Smooth muscle cell of the brain vasculature (primary cell): ENCODE measurements around the gene BCL2L11.

Experiments
- DNase-seq: peaks from one replicate; pipeline ENCODE4 v3.0.0-alpha.2; 2012; ENCODE audit warnings: low read depth, low spot score

The BCL2L11 gene

DNA sequence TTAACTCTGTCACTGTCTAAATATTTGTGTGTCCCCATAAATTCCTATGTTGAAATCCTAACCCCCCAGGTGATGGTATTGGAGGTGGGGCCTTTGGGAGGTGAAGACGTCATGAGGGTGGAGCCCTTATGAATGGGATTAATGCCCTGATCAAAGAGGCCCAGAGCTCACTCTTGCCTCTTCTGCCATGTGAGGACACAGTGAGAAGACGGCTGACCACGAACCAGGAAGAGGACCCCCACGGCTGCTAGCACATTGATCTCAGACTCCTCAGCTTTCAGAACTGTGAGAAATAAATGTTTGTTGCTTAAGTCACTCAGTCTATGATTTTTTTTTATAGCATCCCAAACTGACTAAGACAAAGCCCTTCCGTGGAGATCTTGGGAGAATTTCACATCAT, 71.2 kb downstream of the BCL2L11 start:
- no peak for DNase-seq

DNA sequence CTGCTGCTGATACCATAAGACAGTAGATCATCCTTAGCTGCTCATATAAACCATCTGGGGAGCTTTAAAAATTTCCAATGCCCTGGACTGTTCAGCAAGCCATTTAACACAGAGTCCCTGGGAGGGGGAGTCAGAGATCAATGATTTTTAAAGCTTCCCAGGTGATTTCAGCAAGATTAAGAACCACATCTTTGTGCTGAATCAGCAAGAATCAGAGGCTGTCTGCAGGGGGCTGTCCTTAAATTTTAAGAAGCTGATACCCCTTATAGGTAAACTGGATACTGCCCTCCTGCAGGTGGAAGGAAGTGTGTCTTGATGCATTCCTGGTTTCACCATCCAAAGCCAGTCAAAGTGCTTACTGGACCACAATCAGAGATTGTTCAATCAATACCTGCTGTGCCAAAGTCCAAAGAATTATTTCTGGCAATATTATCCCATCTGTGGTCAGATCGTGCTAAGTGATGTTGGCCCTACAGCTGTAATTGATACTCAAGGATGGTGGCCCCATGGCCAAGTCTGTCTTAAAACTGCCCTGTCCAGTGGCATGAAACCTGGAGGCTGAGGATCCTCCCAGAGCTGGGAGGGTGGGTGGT, 72.2 kb downstream of the BCL2L11 start:
- no peak for DNase-seq

DNA sequence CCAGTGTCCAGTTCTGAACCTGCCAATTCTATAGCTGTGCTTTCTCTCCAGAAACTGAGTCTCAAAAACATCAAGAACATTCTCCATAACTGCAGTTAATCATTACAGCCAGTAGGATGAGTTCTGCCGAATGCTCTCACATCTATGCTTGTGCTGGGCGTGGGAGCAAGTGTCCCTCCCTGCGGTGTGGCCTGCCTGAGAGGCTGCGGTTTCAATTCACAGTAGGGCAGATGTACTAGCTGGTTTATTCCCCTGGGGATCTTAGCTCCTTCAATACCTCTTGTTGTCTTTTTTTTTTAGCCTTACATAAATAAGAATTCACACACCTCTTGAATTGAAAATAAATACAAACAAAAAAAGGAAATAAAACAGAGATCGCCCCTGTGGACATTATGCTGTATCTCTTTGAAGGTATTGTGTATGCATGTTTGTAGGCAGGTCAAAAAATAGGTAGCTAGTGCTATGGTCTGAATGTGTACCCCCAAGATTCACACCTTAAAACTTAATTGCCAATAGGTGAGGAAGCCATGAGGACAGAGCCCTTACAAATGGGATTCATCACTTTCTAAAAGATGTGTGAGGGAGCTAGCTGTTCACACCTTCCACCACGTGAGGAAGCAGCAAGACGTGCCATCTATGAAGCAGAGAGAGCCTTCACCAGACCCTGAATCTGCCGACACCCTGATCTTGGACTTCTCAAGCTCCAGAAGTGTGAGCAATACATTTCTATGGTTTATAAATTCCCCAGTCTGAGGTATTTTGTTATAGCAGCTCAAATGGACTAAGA, 74.3 kb downstream of the BCL2L11 start:
- DNase-seq: peak; percentile 17

DNA sequence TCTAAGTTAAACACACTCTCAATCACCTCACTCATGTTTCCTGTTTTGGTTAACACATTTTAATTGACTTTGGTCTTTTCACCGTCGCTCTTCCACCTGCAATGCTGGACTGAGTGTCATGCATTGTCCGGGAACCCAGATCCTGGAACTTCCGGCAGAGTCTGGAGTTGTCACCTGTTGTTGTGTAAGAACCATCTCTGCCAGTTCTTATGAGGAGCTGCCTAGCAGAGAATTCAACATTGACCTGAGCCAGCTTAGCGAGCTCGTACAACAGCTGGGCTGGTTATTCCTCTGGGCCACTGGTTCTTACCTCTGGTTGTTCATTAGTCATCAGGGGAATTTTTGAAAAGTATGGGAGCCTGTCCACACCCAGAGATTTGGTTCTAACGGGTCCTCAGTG, 75.7 kb downstream of the BCL2L11 start:
- no peak for DNase-seq

DNA sequence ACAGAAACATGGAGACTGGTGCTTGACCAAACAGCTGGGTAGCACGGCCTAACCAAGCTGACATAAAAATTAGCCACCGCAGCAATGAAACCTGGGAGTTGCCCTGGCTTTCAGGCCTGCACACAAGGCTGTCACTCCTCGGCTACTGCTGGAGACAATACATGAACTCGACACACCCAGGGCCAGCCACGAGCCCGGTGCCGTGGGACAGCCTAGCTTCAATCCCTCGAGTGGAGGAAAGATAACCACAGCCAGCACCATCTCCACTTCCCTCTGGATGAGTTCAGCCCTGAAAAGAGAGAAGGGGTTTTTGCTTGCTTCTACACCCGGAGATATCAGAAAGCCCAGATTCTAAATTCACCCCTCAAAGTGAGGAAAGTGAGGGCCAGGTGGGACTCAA, 78.0 kb downstream of the BCL2L11 start:
- DNase-seq: no peak

DNA sequence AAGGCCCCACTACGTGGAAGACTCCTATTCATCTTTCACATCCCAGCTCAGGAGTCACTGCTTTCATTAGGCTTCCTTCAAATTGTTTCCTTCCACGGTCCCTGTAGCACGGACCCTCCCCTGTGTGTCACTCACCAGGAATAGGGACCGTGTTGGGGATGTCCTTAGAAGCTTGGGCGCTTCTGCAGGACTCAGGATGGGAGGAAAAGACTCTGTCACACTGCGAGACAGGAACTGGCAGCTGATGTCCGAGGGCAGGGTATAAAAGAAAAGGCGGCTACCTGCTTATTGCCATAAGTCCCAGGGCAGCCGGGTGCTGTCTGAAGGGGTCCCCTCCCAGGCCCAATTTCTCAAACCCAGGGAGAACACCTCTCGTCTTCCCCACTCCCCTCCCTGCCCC, 79.1 kb downstream of the BCL2L11 start:
- DNase-seq: no peak

DNA sequence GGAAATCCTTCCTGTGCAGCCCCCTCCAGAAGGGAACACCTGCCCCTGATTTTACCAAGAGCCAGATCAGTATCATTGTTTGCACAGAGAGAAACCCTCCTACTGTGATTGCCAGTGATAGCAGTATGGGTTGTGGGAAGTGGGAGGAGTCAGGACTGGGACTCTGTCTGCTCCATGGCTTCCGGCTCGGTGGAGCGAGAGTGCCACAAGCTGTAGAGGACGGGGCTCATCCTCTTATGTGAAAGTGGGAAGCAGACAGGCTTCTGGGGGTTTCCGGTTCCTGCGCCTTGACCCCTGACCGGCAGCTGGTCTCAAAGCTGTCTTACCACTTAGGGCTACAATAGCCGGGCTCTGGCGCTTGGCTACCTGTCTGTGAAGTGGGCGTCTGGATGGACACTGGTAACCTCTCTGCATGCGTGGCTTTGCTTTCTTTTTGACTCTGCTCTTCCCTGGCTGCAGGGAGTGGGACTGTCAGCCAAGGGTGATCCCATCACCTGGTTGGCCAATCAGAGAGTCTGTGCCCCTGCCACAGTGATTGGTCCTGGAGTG, 79.7 kb downstream of the BCL2L11 start:
- no peak for DNase-seq

DNA sequence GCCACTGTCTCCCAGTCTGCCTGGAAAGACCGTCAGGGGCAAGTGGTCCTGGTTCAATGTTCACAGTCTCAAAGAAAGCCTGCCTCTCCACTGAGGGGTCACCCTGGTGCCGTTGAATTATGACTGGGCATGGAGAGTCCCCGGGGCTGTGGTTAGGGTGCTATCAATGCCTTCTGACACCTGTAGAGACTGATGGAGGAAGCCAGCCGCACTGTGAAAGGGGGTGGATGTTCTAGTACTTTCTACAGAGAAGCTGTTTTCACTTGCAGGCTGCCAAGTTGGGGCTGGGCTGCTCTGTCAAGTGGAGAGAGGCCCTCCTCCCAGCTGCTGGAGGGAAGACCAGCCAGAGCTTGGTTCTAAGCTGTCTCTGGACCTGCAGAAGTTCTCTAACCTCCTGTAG, 80.5 kb downstream of the BCL2L11 start:
- no peak for DNase-seq

DNA sequence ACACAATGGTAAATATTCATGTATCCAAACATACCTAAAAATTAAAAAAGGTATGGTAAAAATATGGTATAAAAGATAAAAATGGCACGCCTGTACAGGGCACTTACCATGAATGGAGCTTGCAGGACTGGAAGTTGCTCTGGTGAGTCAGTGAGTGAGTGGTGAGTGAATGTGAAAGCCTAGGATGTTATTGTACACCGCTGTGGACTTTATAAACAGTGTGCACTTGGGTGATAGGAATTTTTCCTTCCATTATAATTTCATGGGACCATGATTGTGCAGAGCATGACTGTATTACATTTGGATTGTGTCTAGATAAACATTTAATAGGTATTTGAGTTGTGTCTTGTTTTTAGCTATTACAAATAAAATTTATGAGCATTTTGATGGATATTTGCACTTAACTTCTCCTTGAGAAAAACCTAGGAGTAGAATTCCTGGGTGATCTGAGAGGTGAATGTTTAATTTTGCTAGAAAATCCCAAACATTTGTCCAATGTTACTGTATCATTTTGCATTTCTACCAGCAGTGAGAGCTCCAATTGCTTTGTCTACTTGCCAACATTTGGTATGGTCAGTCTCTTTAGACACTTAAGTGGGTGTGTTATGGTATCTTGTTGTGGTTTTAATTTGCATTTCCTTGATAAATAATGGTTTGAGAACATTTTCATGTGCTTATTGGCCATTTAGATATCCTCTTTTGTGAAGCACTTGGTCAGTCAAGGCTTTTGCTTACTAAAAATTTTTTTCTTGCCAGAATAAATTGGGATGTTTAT, 81.7 kb downstream of the BCL2L11 start:
- no peak for DNase-seq

DNA sequence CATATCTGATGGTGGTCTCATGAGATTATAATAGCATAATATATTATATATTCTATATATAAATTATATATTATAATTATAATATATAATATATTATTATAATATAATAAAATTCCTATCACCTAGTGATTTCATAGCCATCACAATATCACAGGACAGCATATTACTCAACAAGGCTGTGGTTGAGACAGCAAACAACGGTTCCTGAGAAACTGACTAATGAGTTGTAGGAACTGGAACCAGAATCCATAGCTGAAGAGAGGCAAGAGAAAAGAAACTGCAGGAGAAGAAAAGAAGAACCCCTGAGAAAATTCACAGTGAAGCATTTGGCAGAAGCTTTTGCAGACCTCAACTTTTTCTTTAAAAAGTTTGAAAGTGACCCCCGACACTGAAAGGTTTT, 84.0 kb downstream of the BCL2L11 start:
- no peak for DNase-seq

DNA sequence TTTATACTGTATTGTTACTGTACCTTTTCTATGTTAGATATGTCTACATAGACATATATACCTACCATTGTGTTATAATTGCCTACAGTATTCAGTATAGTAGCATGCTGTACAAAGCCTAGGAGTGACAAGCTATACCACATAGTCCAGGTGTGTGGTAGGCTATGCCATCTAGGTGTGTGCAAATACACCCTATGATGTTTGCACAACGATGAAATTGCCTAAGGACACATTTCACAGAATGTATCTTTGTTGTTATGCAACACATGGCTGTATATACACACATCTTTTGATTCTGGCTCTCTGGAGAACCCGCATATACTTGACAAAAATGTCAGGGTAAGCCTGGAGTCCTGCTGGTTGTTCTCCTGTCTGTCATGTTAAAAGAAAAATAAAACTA, 85.1 kb downstream of the BCL2L11 start:
- DNase-seq: no peak

DNA sequence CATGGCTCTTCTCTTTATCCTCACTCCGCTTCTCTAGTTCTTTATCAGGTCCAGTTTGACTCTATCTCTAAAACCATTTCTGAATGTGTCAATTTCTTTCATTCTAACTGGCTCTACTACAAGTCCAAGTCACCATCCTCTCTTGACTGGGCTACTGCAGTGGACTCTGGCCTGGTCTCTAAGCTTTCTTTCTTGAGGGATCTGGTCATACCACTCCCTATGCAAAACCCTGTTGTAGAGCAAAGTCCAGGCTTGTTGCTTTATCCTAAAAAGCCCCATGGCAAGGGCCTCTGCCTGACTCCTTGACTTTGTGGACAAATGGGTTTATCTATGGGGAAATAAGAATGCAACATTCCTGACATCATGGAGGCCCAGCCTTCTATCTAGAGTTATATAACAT, 87.1 kb downstream of the BCL2L11 start:
- DNase-seq: no peak

DNA sequence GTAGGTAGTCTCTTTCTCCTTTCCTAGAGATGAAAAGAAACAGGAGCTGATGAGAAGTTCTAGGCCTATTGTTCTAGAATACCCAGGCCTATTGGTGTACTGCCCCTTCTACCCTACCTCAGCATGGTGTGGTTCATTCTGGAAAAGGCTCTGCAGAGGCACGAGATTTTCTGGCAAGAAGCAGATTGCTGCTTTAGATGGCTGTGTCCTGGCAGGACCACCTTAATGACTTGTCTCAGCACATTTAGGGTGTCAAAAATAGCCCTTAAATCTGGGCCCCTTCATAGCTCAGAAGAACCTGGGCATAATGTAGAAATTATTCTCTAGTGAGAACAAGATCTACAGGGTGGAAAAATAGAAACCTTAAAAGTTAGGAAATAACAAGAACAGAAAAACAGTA, 87.9 kb downstream of the BCL2L11 start:
- no peak for DNase-seq

DNA sequence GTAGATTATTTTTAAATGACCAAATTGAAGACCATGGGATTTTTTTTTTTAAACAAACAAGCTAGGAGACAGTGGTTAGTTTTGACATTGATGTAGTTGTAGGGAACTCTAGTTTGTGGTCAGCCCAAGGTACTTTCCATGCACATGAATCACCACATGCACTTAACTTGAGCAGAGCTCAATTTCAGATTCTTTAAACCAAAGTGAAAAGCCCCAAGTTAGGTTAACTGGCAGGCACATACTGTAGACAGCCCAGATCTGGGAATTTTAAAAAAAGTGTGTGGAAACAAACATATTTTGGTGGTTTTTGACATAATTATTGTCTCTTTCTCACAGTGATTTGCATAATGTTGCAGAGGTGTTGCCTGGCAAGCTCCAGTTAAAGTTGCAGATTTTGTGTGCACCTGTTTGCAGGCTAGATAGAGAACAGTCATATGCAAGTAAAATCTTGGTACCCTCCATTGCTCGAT, 88.4 kb downstream of the BCL2L11 start:
- DNase-seq: peak; percentile 26

DNA sequence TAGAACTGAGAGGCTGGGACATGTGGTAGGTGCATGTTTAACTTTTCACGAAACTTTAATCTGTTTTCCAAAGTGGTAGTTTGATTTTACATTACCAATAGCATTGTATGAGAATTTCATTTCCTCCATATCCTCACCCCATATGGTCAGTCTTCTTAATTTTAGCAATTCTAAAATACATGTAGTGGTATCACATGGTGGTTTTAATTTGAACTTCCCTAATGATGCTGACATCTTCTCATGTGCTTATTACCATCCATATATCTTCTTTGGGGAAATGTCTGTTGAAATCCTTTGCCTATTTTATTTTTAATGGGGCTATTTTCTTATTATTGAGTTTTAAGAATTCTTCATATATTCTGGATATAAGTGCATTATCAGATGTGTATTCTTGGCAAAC, 89.3 kb downstream of the BCL2L11 start:
- DNase-seq: no peak

DNA sequence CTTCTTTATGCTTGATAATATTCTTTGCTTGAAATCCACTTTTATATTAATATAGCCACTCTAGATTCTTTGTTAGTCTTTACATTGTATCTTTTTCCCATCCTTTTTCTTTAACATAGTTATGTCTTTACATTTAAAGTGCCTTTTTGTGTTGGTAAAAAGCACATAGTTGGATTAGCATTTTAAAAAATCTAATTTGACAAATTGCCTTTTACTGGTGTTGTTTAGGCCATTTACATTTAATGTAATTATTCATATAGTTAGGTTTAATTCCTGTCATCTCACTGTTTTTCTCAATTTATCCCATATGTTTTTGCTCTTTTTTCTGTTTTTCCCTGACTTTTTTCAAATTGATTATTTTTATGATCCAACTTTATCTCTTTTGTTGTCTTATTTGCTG, 93.2 kb downstream of the BCL2L11 start:
- DNase-seq: no peak

DNA sequence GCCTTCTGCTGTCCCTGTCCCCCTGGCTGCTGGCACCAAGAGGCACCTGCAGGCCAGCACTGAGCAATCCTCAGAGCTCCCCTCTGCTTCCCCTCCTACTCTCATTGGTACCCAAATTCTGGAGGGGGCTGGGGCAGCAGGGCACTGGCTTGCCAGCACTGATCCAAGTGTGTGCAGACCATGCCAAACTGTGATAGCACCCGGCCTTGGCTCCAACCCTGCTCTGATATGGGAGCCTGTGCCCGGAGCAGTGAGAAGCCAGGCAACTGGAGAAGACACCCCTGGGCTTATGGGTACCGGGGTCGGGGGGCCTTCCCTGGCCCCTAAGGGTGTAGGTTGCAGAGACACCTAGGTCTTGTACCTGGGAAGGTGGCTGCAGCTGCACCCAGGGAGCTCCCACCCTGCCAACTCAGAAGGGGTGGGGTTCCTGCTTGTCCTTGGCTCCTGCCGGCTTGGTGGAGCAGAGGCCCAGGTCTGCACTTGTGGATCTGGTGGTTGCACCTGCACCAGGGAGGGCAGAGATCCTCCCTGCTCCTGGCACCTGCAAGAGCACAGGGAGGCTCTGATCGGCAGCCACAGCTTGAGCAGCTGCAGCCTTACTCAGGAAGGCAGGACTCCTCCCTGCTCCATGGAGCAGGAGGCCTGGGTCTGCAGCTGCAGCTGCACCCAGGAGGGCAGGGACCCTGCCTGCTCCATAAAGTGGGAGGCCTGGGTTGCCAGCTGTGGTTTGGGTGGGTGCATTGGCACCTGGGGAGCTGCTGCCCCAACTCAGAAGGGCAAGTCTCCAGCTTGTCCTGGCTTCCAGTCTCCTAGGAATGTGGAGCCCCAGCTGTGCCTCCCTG, 96.3 kb downstream of the BCL2L11 start:
- DNase-seq: no peak
